ENCODE results near the gene RPS6KC1. TPM values are rescaled to one million over a fixed set of nuclear protein-coding genes. Genes with fewer than 3 reads are reported as not detected.
A peak's percentile ranks its signal among the peaks of the same experiment; 100 is the strongest.

RPS6KC1 gene
- total and polyA plus RNA-seq, 2 donors (not counting 3 experiments of a cell fraction or from before 2014, with no cell fraction given), result 5.1 to 18.6 TPM

GRCh38 chr1:213015099-213016050, 35.7 kb upstream of the RPS6KC1 start, which contains the start of gene ANGEL2:
ANGEL2 (minus strand) TSS chr1:213015867; CDS start chr1:213015671, 196 bp downstream.
- H3K4me2 ChIP-seq (ENCODE audit: insufficient read depth, low read length), result peak within 1 kb of the TSS; percentile 84
- H3K36me3 ChIP-seq (ENCODE audit: control insufficient read depth in 2 of 2, extremely low read depth in 1 of 2, insufficient read depth in 2 of 2, low read length in 2 of 2), result peaks cover 4 to 5% of the 10 kb centered on the region in 2 experiments
- TSS peak; percentile 85 for BruUV-seq (replicated peaks)
- peak within 1 kb of the TSS; percentile 27 for H3K27ac ChIP-seq (ENCODE audit: insufficient read depth, low read depth, low read length)
- TF ChIP-seq FOS (IDR thresholded peaks at IDR 0.05; ENCODE audit: borderline replicate concordance, insufficient read depth, low read length) (no peak), MYC (IDR thresholded peaks at IDR 0.05; ENCODE audit: low read depth, low read length) (no peak), EZH2 (IDR thresholded peaks at IDR 0.05; ENCODE audit: borderline replicate concordance, low read depth, low read length, severe bottlenecking) (no peak), GATA2 (IDR thresholded peaks at IDR 0.05; ENCODE audit: insufficient read depth, insufficient read length, low read depth, low read length) (no peak), POLR2AphosphoS5 (IDR thresholded peaks at IDR 0.05; ENCODE audit: insufficient read depth, low read depth, low read length) (peak; percentile 80), MAX (IDR thresholded peaks at IDR 0.05; ENCODE audit: insufficient read depth, insufficient read length) (no peak), CTCF (IDR thresholded peaks at IDR 0.05; ENCODE audit: extremely low read depth in 1 of 2, insufficient read depth in 1 of 2, low read depth in 1 of 2, low read length in 2 of 2) (no peak), POLR2A (IDR thresholded peaks at IDR 0.05; ENCODE audit: low read depth, low read length) (peak; percentile 97), JUN (IDR thresholded peaks at IDR 0.05; ENCODE audit: borderline replicate concordance, insufficient read depth, insufficient read length, low read depth) (no peak)
- H3K27me3 ChIP-seq (ENCODE audit: control insufficient read depth in 2 of 2, insufficient read depth in 2 of 2, low read length in 2 of 2), result peaks cover under 1 to 4% of the 10 kb centered on the region in 2 experiments
- CTCF ChIA-PET, result interaction anchor here (0.9 kb wide), 1 partner anchor 1302 kb away, joined by 3 read pairs; no protein-coding TSS in a partner anchor
- H3K9ac ChIP-seq (replicated peaks; ENCODE audit: extremely low read depth, insufficient read depth, low read length), result peak within 1 kb of the TSS; percentile 68
- FAIRE-seq (peak; percentile 94), DNase-seq (ENCODE audit: low read depth, low spot score) (peak; percentile 98)
- intact Hi-C loops (cut with micrococcal nuclease) (loop anchor here (1.0 to 2.0 kb wide), 3 partner anchors 36 to 224 kb away; partner anchors contain the start of genes NSL1, RPS6KC1, TATDN3 and VASH2), dilution Hi-C loops (cut with MboI; ENCODE audit: extremely low pct_ligation_motif_present, low sequenced_read_pairs) (no loop called here)
- H3K4me1 ChIP-seq (ENCODE audit: control insufficient read depth, extremely low read depth, insufficient read depth, low read length), result peaks cover 6% of the 10 kb centered on the region
- peaks cover 27% of the 10 kb centered on the region for H3K79me2 ChIP-seq (ENCODE audit: control insufficient read depth, insufficient read depth, low read length)
- H2AFZ ChIP-seq (ENCODE audit: low read depth, low read length), result peak within 1 kb of the TSS; percentile 76
- peak within 1 kb of the TSS; percentile 47 to 86 (median 85) for H3K4me3 ChIP-seq (replicated peaks in 1 of 3; ENCODE audit: insufficient read depth in 1 of 3, low read depth in 1 of 3, low read length in 3 of 3)
- POLR2A ChIA-PET, result interaction anchor here (0.6 to 0.7 kb wide), 3 partner anchors 9 to 177 kb away, joined by 3 to 8 read pairs (median 3); no protein-coding TSS in a partner anchor
- no peaks in the 10 kb centered on the region for H3K9me3 ChIP-seq (replicated peaks; ENCODE audit: control insufficient read depth, insufficient read depth, low read length)
- no peaks in the 10 kb centered on the region for H3K9me1 ChIP-seq (replicated peaks; ENCODE audit: control insufficient read depth, extremely low read depth, insufficient read depth, low read length)
- no peaks in the 10 kb centered on the region for H4K20me1 ChIP-seq (replicated peaks; ENCODE audit: control insufficient read depth, extremely low read depth, insufficient read depth, low read length)

All from endothelial cell of umbilical vein (primary cell).